ENCODE data around the gene CSPG4. TPM values are rescaled to one million over a fixed set of nuclear protein-coding genes. Genes with fewer than 3 reads are reported as not detected.

The CSPG4 gene
- total and polyA plus RNA-seq, 10 of the 15 experiments (the other 5 are each of a cell fraction or from before 2014, with no cell fraction given), result 0.02 to 2.2 (median 0.76) TPM

DNA sequence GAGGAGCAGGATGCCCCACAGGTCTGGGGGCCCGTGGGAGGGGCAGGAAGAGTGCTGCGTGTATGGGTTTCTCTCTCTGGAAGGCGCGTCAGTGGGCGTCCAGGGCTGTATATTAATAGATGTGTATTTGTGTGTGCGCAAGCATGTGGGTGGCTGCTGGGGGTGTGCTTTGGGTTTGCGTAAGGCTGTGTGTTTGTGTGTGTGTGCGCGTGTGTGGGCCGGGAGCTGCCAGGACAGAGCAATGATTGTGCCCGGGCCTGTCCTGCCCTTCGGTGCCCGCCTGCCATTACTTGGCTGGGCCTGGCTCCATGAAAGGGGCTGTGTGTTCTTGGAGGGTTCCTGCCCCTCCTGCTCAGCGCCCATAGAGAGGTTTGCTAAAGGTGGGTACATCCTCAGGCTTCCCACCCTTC is 16.3 kb downstream of the CSPG4 start (continued):
- TF ChIP-seq, protein P1, sequence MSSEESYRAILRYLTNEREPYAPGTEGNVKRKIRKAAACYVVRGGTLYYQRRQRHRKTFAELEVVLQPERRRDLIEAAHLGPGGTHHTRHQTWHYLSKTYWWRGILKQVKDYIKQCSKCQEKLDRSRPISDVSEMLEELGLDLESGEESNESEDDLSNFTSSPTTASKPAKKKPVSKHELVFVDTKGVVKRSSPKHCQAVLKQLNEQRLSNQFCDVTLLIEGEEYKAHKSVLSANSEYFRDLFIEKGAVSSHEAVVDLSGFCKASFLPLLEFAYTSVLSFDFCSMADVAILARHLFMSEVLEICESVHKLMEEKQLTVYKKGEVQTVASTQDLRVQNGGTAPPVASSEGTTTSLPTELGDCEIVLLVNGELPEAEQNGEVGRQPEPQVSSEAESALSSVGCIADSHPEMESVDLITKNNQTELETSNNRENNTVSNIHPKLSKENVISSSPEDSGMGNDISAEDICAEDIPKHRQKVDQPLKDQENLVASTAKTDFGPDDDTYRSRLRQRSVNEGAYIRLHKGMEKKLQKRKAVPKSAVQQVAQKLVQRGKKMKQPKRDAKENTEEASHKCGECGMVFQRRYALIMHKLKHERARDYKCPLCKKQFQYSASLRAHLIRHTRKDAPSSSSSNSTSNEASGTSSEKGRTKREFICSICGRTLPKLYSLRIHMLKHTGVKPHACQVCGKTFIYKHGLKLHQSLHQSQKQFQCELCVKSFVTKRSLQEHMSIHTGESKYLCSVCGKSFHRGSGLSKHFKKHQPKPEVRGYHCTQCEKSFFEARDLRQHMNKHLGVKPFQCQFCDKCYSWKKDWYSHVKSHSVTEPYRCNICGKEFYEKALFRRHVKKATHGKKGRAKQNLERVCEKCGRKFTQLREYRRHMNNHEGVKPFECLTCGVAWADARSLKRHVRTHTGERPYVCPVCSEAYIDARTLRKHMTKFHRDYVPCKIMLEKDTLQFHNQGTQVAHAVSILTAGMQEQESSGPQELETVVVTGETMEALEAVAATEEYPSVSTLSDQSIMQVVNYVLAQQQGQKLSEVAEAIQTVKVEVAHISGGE (CRISPR knock-in tag; IDR thresholded peaks at IDR 0.05), result no peak
- TF ChIP-seq EGR1 (IDR thresholded peaks at IDR 0.05; ENCODE audit: borderline replicate concordance in 1 of 2, low read depth in 2 of 2, low read length in 2 of 2), result peak in 1 of 2 experiments; percentile 78; a peak in 2 of 3 replicates
- TF ChIP-seq HDAC2 (IDR thresholded peaks at IDR 0.05), result no peak
- TF ChIP-seq, protein P2, sequence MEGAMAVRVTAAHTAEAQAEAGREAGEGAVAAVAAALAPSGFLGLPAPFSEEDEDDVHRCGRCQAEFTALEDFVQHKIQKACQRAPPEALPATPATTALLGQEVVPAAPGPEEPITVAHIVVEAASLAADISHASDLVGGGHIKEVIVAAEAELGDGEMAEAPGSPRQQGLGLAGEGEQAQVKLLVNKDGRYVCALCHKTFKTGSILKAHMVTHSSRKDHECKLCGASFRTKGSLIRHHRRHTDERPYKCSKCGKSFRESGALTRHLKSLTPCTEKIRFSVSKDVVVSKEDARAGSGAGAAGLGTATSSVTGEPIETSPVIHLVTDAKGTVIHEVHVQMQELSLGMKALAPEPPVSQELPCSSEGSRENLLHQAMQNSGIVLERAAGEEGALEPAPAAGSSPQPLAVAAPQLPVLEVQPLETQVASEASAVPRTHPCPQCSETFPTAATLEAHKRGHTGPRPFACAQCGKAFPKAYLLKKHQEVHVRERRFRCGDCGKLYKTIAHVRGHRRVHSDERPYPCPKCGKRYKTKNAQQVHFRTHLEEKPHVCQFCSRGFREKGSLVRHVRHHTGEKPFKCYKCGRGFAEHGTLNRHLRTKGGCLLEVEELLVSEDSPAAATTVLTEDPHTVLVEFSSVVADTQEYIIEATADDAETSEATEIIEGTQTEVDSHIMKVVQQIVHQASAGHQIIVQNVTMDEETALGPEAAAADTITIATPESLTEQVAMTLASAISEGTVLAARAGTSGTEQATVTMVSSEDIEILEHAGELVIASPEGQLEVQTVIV (IDR thresholded peaks at IDR 0.05; ENCODE audit: borderline replicate concordance, partially characterized antibody), result no peak
- peak; percentile 54; the same call in 1 of the 2 replicates for TF ChIP-seq CREM (IDR thresholded peaks at IDR 0.05; ENCODE audit: low read depth)
- TF ChIP-seq, protein P3, sequence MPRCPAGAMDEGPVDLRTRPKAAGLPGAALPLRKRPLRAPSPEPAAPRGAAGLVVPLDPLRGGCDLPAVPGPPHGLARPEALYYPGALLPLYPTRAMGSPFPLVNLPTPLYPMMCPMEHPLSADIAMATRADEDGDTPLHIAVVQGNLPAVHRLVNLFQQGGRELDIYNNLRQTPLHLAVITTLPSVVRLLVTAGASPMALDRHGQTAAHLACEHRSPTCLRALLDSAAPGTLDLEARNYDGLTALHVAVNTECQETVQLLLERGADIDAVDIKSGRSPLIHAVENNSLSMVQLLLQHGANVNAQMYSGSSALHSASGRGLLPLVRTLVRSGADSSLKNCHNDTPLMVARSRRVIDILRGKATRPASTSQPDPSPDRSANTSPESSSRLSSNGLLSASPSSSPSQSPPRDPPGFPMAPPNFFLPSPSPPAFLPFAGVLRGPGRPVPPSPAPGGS (IDR thresholded peaks at IDR 0.05; ENCODE audit: borderline replicate concordance, insufficient read depth, low read depth, low read length, poor library complexity, severe bottlenecking), result peak; percentile 22
- no peak for TF ChIP-seq HCFC1 (IDR thresholded peaks at IDR 0.05; ENCODE audit: low read length)
- TF ChIP-seq IKZF2 (IDR thresholded peaks at IDR 0.05), result peak in 1 of 2 experiments; percentile 16; a peak in 1 of 4 replicates
- TF ChIP-seq MYB (IDR thresholded peaks at IDR 0.05; ENCODE audit: borderline replicate concordance, low read depth, low read length), result no peak
- TF ChIP-seq, protein P4, sequence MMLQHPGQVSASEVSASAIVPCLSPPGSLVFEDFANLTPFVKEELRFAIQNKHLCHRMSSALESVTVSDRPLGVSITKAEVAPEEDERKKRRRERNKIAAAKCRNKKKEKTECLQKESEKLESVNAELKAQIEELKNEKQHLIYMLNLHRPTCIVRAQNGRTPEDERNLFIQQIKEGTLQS (IDR thresholded peaks at IDR 0.05; ENCODE audit: borderline replicate concordance, extremely low read depth, low read depth, low read length), result no peak
- no peak for TF ChIP-seq SIN3A (IDR thresholded peaks at IDR 0.05; ENCODE audit: low read depth, low read length)
- TF ChIP-seq, protein P5, sequence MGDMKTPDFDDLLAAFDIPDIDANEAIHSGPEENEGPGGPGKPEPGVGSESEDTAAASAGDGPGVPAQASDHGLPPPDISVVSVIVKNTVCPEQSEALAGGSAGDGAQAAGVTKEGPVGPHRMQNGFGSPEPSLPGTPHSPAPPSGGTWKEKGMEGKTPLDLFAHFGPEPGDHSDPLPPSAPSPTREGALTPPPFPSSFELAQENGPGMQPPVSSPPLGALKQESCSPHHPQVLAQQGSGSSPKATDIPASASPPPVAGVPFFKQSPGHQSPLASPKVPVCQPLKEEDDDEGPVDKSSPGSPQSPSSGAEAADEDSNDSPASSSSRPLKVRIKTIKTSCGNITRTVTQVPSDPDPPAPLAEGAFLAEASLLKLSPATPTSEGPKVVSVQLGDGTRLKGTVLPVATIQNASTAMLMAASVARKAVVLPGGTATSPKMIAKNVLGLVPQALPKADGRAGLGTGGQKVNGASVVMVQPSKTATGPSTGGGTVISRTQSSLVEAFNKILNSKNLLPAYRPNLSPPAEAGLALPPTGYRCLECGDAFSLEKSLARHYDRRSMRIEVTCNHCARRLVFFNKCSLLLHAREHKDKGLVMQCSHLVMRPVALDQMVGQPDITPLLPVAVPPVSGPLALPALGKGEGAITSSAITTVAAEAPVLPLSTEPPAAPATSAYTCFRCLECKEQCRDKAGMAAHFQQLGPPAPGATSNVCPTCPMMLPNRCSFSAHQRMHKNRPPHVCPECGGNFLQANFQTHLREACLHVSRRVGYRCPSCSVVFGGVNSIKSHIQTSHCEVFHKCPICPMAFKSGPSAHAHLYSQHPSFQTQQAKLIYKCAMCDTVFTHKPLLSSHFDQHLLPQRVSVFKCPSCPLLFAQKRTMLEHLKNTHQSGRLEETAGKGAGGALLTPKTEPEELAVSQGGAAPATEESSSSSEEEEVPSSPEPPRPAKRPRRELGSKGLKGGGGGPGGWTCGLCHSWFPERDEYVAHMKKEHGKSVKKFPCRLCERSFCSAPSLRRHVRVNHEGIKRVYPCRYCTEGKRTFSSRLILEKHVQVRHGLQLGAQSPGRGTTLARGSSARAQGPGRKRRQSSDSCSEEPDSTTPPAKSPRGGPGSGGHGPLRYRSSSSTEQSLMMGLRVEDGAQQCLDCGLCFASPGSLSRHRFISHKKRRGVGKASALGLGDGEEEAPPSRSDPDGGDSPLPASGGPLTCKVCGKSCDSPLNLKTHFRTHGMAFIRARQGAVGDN (IDR thresholded peaks at IDR 0.05), result no peak
- TF ChIP-seq, protein P6, sequence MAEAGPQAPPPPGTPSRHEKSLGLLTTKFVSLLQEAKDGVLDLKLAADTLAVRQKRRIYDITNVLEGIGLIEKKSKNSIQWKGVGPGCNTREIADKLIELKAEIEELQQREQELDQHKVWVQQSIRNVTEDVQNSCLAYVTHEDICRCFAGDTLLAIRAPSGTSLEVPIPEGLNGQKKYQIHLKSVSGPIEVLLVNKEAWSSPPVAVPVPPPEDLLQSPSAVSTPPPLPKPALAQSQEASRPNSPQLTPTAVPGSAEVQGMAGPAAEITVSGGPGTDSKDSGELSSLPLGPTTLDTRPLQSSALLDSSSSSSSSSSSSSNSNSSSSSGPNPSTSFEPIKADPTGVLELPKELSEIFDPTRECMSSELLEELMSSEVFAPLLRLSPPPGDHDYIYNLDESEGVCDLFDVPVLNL (IDR thresholded peaks at IDR 0.05; ENCODE audit: low read depth, low read length), result no peak
- TF ChIP-seq NBN (IDR thresholded peaks at IDR 0.05), result peak; percentile 36; the same call in 1 of the 2 replicates
- no peak for TF ChIP-seq RUNX3 (IDR thresholded peaks at IDR 0.05; ENCODE audit: low read length)
- peak; percentile 26 for TF ChIP-seq MEF2B (IDR thresholded peaks at IDR 0.05; ENCODE audit: partially characterized antibody, poor library complexity, severe bottlenecking)
- peak; percentile 47 for TF ChIP-seq IKZF1 (conservative IDR thresholded peaks at IDR 0.05)
